Muscle layer of colon (tissue), 2 donors: ENCODE measurements around the gene CARD10.
"Not testable (repeated sequence)": the region's sequence is repeated elsewhere in the genome, so short reads cannot be mapped to it uniquely, and the experiment has no call there.

Experiments used
- H3K27ac ChIP-seq: one replicate; pipeline ENCODE4 v1.7.0; 2013; ENCODE audit warnings: low read depth, mild to moderate bottlenecking, low read length, moderate library complexity
- H3K27me3 ChIP-seq, 2 donors: one replicate each; pipeline ENCODE4 v1.7.0; 2013; ENCODE audit warnings: low read length in 2 of 2, mild to moderate bottlenecking in 2 of 2; ENCODE audit not compliant: insufficient read depth in 2 of 2, control insufficient read depth in 1 of 2
- H3K36me3 ChIP-seq: one replicate; pipeline ENCODE4 v1.7.0; 2013; ENCODE audit warnings: mild to moderate bottlenecking, low read length; ENCODE audit not compliant: insufficient read depth
- H3K4me1 ChIP-seq: one replicate; pipeline ENCODE4 v1.7.0; 2013; ENCODE audit warnings: mild to moderate bottlenecking, low read length; ENCODE audit not compliant: insufficient read depth
- H3K4me3 ChIP-seq, 2 donors: one replicate each; pipeline ENCODE4 v1.7.0; 2013; ENCODE audit warnings: low read length in 2 of 2, low read depth in 1 of 2, mild to moderate bottlenecking in 1 of 2, moderate library complexity in 1 of 2
- H3K9ac ChIP-seq: one replicate; pipeline ENCODE4 v1.7.0; 2013; ENCODE audit warnings: low read length
- H3K9me3 ChIP-seq: one replicate; pipeline ENCODE4 v1.7.0; 2013; ENCODE audit warnings: mild to moderate bottlenecking, low read length
- donor health status: abdominal sarcoma.
- donor health status: Adenocarcinoma of cecum.

The CARD10 gene

DNA sequence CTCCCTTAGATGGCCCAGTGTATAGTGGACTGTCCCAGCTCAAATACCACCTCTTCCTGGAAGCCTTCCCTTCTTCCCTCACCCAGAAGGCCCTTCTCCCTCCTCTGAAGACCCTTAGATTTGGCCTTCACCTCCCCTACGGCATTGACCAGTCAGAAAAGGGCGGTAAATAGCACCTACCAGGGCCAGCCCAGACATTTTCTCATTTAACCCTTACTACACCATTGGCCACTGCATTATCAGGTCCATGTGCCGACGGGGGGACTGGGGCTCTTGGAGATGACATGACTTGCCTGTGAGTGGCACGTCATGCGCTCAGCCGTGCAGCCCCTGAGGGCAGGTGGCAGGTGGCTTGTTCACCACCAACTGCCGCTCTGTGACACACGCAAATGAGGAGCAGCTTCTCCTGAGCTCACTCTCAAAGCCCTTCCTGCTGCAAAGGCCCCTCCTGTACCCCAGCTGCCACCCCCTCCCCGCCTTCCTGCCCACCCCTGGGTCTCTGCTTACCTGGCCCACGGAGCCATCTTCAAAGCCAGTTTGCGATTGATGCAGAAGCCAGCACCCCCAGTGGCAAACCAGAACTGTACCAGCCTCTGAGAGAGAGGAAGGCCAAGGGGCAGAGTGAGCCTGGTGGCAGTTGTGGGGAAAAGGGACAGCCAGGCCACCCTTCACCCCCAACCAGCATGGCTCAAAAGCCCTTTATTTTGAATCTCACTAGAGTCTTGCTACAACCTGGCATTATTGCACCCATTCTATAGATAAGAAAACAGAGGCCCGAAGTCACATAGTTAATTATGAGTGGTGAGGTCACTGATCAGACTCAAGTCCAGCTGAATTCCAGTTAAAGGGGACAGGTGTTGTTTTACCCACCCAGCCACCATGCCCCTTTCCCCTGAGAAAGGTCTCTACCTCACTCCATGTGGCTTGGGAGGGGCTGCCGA, 42.6 kb downstream of the CARD10 start:
- no peak overlapping the region for H3K4me3 ChIP-seq
- no peak overlapping the region for H3K9ac ChIP-seq
- no peak overlapping the region for H3K27ac ChIP-seq
- no peaks in the 10 kb centered on the region for H3K4me1 ChIP-seq
- H3K27me3 ChIP-seq = peaks cover 0 to 28% of the 10 kb centered on the region in 2 donors
- peaks cover 4% of the 10 kb centered on the region for H3K36me3 ChIP-seq
- no peaks in the 10 kb centered on the region for H3K9me3 ChIP-seq

DNA sequence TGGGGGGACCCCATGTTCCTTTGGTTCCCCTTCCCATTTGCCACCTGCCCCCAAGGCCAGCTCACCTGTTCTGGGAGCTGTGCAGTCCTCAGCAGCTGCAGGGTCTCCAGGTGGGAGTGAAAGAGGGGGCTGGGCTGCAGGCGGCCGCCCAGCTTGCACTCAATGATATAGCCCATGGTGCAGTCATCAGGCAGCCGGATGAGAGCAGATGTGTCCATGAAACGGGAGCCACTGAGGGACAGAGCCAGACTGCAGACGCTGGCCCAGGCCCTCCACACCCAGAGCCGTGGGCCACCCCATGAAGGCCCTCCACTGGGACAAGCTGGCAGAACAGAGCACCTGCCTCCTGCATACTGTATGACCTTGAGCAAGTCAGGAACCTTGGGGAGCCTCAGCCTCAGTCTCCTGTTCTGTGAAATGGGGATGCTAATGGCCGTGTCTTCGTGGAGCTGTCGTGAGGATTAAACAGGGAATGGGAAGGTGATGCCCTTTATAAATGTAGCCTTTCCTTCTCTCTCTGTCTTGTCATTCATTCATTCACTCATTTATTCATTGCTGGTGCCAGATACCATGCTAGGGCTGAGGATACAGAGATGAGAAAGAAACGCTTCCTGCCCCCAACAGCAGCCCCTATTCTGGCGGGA, 44.6 kb downstream of the CARD10 start:
- Histone ChIP-seq H3K4me1 (no peaks in the 10 kb centered on the region), H3K9me3 (no peaks in the 10 kb centered on the region), H3K9ac (no peak overlapping the region), H3K36me3 (peaks cover 4% of the 10 kb centered on the region), H3K4me3 (no peak overlapping the region), H3K27me3 (peaks cover 0 to 28% of the 10 kb centered on the region in 2 donors), H3K27ac (no peak overlapping the region)

DNA sequence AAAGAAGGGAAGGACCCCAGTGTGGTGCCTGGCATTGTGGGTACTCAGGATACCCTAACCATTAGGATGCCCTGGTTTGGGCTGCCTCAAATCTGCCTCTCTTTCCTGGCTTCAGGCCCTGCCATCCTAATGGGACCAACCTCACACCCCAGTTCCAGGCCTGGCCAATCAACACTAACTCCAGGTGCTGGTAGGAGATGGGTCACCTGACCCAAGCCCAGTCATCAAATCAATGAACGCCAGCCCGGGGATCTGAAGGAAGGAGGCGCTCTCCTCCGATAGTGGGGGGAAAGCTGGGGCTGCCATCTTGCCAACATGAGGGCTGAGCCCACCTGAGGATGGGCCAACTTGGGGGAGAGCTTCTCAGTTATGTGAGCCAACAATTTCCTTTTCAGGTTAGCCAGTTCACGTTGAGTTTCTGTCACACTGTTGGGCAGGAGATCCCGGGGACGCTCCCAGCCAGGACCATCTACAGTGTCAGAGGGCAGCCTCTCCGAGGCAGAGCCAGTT, 45.7 kb downstream of the CARD10 start:
- Histone ChIP-seq H3K4me3 (no peak overlapping the region), H3K9ac (no peak overlapping the region), H3K27me3 (peaks cover 0 to 28% of the 10 kb centered on the region in 2 donors), H3K27ac (no peak overlapping the region), H3K36me3 (peaks cover 4% of the 10 kb centered on the region), H3K4me1 (no peaks in the 10 kb centered on the region), H3K9me3 (no peaks in the 10 kb centered on the region)

DNA sequence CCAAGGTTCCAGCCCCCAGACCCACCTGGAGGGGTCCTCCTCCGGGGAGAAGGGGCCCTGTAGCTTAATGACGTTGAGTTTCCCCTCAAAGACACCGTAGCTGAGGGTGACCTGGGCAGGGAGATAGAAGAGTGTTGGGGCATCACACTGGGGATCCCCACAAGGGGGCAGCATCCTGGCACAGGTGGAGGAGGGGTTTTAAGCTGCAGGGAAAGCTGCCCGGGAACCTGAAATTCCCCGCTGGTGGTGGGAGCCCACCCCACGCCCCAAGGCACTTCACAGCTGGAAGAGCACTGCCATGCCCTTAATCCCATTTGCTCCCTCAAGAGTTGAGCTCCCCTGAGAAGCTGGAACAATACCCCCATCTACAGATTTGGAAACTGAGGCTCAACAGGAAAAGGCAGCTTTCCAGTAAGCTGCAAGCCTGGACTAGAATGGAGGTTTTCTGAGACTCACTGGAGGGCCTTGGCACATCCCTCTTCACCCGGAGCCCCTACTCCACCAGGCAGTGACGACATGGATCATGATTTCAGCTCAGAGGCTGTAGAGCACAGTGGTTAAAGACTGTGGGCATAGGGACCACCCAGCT, 46.7 kb downstream of the CARD10 start:
- Histone ChIP-seq H3K4me1 (no peaks in the 10 kb centered on the region), H3K4me3 (no peak overlapping the region), H3K9ac (no peak overlapping the region), H3K9me3 (no peaks in the 10 kb centered on the region), H3K27me3 (peaks cover 0 to 22% of the 10 kb centered on the region in 2 donors), H3K27ac (no peak overlapping the region), H3K36me3 (peaks cover 4% of the 10 kb centered on the region)

DNA sequence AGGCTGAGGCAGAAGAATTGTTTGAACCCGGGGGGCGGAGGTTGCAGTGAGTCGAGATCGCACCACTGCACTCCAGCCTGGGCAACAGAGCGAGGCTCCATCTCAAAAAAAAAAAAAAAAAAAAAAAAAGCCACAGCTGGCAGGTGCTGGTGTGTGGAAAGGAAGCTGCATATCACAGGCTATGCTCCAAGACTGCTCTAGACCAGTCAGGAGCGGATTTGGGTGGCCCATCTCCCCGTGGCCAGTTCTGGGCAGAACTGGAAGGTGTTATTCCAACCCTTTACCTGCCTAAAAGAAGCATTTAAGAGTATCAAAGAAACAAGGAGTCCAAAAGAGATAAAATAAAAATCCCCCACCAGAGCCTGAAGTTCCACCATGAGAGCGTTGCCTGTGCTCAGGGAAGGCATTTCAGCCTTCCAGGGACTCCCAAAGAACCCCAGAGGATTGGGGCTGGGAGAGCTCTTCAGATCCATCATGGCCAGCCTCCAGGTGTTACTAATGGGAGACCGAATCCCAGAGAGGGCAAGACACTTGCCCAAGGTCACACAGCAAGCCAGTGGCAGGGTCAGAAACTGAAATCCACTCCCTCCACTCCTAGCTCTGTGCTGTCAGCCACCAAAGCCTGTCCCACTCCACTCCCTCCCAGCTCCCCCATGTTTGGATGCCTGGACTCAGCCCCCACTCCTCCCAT, 47.3 kb downstream of the CARD10 start:
- H3K4me1 ChIP-seq = no peaks in the 10 kb centered on the region
- H3K4me3 ChIP-seq = no peak overlapping the region
- peaks cover 4% of the 10 kb centered on the region for H3K36me3 ChIP-seq
- no peak overlapping the region for H3K27ac ChIP-seq
- H3K9ac ChIP-seq = no peak overlapping the region
- H3K9me3 ChIP-seq = no peaks in the 10 kb centered on the region
- H3K27me3 ChIP-seq = peaks cover 0 to 22% of the 10 kb centered on the region in 2 donors

DNA sequence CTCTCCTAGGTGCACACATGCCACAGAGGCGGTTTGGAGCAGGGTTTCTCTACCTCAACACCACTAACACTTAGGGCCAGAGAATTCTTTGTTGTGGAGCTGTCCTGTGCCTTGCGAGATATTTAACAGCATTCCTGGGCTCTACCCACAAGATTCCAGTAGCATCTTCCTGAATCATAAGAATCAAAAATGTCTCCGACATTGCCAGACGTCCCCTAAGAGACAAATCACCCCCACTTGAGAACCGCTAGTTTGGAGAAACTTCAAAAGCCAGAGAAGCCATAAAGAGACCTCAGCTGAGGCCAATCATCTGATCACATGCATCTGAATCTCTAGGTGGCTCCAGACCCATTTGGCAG, 49.1 kb downstream of the CARD10 start:
- Histone ChIP-seq H3K27ac (no peak overlapping the region), H3K9ac (no peak overlapping the region), H3K4me3 (no peak overlapping the region), H3K9me3 (no peaks in the 10 kb centered on the region), H3K4me1 (no peaks in the 10 kb centered on the region), H3K36me3 (peaks cover 4% of the 10 kb centered on the region), H3K27me3 (peaks cover 0 to 17% of the 10 kb centered on the region in 2 donors)

DNA sequence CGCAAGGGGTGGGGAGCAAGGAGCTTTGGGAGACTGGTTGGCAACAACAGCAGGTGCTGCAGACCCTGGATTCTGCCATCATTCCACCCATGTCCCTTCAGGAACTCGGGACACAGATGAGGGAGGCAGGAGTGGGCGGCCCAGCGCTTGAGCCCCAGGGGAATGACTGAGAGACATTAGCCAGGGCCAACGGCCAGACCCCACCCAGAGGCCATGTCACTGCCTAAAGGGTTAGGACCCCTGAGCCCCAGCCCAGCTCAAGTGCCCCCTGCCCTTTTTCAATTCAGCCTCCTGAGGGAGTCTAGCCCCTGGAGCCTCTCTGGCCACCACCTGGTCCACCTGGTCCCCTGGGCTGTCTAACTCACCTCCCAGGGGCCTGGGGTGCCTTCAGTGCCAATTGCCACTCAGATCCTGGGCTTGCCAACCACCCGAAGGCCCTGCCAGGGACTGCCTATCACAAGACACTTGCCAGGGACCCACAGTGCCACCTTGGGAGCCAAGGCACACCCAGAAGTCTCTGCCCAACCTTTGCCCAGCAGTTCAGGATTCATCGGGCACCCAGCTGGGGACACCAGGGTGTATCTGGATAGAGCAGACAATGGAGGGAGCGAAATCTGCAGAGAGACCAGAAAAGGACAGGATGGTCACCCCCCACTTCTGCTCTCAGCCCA, 49.7 kb downstream of the CARD10 start:
- Histone ChIP-seq H3K9me3 (no peaks in the 10 kb centered on the region), H3K4me3 (no peak overlapping the region), H3K27ac (no peak overlapping the region), H3K4me1 (no peaks in the 10 kb centered on the region), H3K27me3 (peaks cover 0 to 16% of the 10 kb centered on the region in 2 donors), H3K9ac (no peak overlapping the region), H3K36me3 (no peaks in the 10 kb centered on the region)

DNA sequence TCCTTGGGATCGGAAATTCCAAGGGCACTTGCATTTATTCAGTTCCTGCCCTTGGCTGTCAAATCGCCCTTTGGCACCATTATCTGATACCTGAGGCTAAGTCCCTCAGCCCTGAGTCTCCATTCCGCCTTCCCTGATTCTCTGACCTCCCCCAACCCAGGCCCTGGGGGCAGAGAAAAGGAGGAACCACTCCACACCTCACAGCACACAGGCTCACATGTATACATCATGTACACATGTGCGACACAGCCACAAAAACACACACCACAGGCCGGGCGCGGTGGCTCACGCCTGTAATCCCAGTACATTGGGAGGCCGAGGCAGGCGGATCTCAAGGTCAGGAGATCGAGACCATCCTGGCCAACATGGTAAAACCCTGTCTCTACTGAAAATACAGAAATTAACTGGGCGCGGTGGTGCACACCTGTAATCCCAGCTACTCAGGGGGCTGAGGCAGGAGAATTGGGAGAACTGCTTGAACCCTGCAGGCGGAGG, 51.0 kb downstream of the CARD10 start:
- not testable (repeated sequence) for H3K4me3 ChIP-seq, H3K4me1 ChIP-seq, H3K36me3 ChIP-seq, H3K27ac ChIP-seq, H3K9ac ChIP-seq, H3K9me3 ChIP-seq, H3K27me3 ChIP-seq

DNA sequence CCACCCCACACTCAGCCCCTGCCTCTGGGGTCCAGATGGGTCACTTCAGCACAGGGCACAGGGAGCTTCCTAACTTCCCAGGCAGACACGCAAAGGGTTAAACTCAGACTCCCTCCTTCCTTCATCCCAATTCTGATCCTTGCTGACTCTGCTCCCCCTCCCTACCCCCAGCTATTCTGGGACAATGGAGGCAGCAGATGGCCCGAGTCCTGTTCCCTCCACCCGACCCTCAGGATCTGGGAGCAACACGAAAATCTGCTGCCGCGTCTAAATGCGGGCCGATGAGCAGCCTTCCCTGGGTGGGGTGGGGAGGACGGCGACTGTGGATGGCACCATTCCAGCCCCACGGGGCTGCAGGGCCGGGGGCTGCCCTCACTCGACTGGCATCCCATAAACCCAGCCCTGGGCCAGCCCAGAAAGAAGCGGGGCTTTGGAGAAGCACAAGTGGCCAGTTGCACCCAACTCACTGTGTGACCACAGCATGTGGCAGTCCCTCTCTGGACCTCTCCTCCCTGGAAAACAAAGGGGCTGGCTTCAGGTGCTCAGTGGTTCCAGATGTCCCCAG, 51.7 kb downstream of the CARD10 start:
- Histone ChIP-seq H3K36me3 (no peaks in the 10 kb centered on the region), H3K9me3 (no peaks in the 10 kb centered on the region), H3K4me1 (no peaks in the 10 kb centered on the region), H3K27me3 (peaks cover 0 to 1% of the 10 kb centered on the region in 2 donors), H3K4me3 (no peak overlapping the region), H3K27ac (no peak overlapping the region), H3K9ac (no peak overlapping the region)

DNA sequence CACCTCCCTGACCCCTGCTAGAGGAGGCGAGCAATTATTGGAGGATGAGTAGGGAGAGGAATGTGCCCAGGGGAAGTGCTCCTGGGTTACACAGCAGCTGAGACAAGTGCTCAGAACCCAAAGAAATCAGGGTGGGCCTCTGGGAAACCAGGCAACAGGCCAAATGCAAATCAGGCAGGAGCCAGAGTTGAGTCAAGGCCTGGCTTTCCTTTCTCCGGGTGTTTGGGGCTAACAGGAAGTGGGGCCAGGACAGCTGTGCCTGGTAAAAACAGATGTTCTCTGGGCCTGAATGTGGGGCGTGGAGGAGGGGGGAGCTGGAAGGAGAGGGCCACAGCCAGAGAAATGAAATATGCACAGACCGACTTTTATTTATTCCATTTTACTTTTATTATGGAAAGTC, 55.0 kb downstream of the CARD10 start:
- Histone ChIP-seq H3K4me1 (no peaks in the 10 kb centered on the region), H3K4me3 (no peak overlapping the region), H3K27ac (no peak overlapping the region), H3K9ac (no peak overlapping the region), H3K9me3 (no peaks in the 10 kb centered on the region), H3K27me3 (no peaks in the 10 kb centered on the region), H3K36me3 (no peaks in the 10 kb centered on the region)
